ENCODE data around the gene ADARB1.
A peak's percentile ranks its signal among the peaks of the same experiment; 100 is the strongest.
"Not testable (repeated sequence)": the region's sequence is repeated elsewhere in the genome, so short reads cannot be mapped to it uniquely, and the experiment has no call there.

Gene ADARB1, protein sequence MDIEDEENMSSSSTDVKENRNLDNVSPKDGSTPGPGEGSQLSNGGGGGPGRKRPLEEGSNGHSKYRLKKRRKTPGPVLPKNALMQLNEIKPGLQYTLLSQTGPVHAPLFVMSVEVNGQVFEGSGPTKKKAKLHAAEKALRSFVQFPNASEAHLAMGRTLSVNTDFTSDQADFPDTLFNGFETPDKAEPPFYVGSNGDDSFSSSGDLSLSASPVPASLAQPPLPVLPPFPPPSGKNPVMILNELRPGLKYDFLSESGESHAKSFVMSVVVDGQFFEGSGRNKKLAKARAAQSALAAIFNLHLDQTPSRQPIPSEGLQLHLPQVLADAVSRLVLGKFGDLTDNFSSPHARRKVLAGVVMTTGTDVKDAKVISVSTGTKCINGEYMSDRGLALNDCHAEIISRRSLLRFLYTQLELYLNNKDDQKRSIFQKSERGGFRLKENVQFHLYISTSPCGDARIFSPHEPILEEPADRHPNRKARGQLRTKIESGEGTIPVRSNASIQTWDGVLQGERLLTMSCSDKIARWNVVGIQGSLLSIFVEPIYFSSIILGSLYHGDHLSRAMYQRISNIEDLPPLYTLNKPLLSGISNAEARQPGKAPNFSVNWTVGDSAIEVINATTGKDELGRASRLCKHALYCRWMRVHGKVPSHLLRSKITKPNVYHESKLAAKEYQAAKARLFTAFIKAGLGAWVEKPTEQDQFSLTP

DNA sequence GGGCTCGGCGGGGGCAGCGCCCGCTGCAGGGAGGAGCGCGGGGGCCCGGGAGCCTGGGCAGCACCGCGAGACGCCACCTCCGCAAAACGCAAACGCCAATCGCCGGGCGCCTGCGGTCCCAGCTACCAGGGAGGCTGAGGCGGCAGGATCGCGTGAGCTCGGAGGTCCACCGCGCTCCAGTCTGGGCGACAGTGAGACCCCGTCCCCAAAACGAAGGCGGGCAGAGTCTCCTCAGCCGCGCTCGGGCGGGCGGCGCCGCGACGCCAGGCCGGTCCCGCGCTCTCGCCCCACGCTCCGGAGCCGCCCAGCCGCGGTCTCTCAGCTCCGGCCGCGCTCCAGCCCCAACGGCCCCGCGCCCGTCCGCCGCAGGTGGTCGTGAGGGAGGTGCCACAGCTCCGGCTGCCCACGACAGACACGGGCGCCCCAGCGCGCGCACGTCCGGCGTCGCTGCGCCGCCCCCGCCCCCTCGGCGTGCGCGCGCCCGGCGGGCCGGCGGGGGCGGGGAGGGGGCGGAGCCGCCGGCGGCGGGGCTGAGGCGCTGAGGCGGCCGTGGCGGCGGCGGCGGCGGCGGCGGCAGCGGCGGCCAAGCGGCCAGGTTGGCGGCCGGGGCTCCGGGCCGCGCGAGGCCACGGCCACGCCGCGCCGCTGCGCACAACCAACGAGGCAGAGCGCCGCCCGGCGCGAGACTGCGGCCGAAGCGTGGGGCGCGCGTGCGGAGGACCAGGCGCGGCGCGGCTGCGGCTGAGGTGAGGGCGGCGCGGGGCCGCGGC lies at the start of gene ADARB1:
Gene ADARB1 (plus strand): TSS at position 533 of the 770 bp plus-strand sequence. CDS start 97,077 bp downstream, outside the sequence.
- DNase-seq, result peak; percentile 73 to 95 (median 84)

DNA sequence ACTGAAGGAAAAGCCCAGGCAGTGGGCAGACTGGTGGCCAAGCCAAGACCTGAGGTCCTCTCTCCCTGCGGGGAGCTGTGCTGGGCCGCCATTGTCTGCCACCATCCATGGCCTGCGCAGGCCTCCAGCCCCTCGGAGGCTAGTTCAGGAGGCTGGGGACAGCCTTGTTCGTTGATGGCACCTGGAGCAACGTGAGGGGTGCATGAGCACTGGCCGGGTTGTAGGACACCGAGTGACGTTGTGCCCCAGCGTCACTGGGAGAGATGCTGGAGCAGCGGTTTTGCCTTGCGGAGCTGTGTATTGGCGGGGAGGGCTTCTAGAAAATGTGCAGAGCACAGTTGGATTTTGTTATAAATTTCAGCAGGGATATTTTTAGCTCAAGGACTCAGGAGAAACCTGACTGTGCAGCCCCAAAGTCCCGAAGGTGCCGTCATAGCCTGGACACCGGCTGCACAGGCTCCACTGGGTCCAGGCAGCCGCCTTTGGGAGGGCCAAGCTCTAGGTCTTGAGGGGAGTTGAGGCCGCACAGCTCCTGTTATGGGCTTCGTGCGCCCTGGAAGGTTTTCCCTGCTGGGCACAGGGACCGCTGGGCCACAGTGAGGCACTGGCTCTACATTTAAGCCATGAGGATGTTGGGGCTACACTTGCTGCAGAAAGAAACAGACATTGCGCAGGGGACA lies 48.2 kb upstream of the ADARB1 start:
- no peak for DNase-seq

DNA sequence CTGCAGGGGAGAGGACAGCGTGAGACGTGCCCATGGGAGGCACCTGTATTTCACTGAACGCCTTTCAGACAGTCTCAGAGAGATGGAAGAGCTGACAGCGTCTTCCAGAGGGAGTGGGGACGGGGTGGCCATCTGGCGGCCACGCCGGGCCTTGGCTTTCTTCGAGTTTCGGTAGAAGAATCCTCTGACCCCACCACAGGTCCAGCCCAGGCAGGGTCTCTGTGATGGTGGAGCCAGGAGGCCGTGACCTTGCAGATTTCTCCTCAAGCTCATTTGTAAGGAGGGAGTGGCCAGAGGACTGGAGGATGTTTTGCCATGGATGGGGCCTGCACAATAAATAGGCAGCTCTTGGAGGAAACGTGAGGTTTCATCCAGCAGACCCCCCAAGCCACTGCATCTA lies 47.6 kb upstream of the ADARB1 start:
- no peak for DNase-seq

DNA sequence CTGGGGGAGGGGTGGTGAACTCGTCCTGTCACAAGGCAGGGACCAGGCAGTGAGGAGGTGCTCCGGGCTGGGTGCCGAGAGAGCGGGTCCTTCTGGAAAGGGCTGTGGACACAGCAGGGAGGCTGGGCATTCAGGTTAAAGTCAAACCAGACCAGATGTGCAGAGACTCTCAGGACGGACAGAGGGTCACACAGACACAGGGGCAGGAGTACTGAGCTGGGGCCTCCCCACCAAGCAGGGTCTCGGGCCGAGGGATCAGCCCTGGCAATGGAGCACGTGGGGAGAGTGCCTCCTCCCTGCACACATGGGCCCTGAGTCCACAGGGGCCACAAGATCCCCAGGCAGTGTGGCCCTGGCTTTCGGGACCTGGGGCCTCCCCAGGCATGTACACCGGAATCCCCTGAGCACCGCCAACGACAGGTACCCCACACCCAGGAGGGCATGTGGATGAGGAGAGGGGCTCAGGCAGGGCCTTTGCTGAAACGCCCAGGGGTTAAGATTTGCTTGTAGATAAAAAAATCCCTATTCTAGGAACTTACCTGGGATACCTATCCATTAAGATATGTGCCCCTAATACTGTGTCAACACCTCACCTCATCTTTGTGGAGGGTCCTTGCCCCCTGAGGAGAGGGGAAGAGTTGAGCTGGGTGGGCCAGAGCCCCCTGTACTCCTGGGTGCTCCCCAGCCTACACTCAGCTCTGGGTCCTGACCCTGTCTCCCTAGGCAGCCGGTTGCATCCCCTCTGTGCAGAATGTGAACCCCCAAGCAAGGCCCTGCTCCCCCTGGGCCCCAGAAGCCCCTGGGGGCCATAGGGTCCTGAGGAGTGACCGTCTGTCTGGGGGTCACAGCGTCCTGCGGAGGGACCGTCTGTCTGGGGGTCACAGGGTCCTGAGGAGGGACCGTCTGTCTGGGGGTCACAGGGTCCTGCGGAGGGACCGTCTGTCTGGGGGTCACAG lies 46.9 kb upstream of the ADARB1 start:
- no peak for DNase-seq

DNA sequence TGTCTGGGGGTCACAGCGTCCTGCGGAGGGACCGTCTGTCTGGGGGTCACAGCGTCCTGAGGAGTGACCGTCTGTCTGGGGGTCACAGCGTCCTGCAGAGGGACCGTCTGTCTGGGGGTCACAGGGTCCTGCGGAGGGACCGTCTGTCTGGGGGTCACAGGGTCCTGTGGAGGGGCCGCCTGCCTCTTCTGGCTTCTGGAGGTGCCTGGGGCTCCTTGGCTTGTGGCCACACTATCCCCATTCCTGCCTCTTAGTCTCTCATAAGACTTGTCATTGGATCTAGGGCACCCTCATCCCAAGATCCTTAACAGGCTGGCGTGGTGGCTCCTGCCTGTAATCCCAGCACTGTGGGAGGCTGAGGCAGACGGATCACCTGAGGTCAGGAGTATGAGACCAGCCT lies 45.7 kb upstream of the ADARB1 start:
- DNase-seq, result not testable (repeated sequence)

DNA sequence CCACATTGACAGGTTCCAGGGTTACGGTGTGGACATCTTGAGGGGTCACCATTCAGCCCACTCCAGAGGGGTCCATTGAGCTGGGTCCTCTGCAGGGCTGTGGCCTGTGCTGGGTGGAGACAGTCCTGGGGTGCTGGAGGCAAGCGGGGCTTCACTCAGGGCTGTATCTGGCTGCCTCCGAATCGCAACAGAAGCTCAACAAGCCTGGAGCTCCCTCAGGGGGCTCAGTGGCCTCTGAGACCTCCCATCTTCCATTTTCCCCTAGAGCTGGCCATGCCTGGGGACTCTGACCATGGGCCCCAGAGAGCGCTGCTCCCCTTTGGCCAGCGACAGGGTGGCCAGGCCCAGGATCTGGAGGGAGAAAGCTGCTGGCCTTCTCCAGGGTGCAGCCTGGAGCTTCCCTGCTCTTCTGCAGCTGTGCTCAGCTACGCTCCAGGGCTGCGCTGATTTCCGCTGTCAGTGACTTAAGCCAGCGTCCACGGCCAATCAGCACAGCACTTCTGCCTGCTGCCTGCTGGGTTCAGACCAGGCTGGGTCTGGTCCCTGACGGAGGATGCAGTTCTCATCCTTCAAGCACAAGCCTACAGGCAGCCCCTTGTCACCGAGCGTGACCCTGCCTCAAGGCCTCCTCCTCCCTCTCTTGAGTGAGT lies 45.0 kb upstream of the ADARB1 start:
- DNase-seq, result no peak

DNA sequence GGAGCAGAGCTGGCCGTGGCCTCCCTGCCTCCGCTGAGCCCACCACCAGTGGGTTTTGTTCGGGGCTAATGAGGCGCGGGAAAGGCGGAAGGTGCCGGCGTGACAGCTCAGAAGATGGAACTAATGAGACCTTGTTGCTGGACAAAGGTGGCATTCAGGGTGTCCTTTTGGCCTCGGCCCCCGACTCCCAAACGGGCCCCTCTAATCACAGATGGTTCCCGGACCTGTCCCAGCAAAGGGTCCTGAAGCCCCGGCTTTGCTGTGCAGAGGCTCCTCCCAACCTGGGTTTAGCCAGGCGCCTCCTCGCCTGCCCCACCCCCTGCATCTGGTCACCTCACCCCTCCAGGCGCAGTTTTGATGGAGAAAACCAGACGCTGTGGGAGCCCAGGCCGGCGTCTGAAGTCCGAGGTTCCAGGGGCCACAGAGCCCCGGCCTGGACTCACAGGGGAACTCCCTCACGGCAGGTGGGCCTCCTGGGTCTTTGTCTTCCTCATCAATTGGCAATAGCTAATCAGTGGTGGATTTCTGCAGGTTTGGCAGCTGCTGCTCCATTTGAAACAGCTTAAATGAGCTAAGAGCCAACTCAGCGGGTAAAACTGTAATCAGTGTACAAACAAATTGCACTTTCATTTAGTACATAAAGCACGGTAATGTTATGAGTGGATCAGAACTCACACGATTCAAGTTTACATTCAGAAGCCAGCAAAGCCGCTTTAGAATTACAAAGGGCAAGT lies 44.3 kb upstream of the ADARB1 start:
- no peak for DNase-seq

DNA sequence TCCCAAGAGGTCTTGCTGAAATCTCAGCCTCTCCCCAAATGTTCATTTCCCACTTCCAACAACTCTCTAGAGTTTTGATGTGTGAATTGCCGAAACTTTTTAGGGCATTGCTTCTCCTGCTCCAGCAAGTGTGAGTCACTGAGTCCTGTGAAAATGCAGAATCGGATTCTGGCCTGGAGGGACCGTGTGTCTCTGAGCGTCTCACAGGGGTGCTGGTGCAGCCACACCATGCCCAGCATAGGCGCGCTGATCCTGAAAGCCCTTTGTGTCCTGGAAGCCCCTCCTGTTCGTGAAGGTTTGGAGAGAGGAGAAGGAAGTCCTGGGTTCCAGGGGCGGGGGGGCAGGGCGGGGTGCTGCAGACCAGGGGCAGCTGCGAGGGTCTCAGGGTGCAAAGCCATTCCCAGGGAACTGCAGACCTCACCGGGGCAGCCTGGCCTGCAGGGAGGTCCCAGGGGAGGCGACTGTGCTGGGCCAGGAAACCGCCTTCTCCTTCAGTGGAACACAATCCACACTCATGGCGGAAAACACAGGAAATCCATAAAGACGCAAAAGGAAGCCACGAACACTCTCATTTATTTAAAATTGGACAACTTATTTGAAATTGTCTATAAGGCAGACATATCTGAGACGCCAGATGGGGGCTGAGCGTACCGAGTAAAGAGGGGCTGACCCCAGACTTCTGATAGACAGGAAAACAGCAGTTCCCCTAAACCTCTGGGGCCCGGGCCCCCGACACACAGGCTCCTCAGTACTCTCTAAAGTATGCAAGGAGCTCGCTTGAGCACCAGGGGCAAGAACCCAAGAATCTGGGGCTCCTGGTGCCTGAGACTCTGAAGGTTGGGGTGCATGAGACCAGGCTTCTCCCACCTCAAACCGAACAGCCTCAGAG lies 43.5 kb upstream of the ADARB1 start:
- no peak for DNase-seq

DNA sequence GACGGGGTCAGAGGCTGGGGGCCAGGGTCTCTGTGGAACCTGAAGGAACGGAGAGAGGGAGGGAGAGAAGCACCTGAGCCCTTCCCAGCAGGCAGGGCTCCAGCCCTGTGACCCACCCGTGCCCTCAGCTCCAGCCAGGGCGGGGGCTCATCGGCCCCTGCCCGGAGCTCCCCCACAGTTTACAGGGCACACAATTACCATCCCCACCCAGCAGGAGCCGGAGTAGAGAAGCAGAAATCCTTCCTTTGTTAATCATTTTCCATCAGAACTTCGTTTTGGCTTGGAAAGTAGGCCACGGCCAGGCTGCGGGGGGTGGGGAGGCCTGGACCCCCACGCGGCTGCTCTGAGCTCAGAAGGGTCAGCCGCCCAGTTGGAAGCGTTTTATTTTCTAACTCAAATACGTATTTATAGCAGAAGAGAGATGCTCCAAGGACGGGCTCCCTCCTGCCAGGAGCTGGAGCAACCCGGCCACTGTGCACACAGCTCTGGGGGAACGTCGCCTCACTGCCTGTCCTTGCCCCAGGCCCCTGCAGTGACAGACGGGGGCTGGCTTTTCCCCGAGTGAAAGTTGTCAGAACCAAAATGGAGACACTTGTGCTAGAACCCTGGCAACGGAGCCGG lies 42.7 kb upstream of the ADARB1 start:
- DNase-seq, result no peak

DNA sequence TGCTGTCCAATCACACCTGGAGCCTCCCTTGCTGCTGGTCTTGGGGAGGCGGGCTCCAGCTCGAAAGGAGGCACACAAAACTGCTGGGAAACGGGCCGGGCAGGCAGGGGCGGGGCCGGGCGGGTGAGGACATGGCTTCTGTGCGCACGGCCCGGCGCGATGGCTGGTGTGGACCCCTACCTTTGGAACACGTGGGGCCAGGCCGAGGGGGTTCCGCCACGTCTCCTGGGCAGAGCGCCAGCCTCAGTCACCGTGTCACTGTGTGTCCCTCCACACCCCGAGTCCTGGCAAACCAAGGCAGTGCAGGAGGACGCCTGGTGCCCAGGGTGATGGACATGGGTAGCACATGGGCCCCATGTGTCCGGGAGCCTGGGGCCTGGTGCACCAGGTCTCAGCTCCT lies 42.0 kb upstream of the ADARB1 start:
- no peak for DNase-seq

DNA sequence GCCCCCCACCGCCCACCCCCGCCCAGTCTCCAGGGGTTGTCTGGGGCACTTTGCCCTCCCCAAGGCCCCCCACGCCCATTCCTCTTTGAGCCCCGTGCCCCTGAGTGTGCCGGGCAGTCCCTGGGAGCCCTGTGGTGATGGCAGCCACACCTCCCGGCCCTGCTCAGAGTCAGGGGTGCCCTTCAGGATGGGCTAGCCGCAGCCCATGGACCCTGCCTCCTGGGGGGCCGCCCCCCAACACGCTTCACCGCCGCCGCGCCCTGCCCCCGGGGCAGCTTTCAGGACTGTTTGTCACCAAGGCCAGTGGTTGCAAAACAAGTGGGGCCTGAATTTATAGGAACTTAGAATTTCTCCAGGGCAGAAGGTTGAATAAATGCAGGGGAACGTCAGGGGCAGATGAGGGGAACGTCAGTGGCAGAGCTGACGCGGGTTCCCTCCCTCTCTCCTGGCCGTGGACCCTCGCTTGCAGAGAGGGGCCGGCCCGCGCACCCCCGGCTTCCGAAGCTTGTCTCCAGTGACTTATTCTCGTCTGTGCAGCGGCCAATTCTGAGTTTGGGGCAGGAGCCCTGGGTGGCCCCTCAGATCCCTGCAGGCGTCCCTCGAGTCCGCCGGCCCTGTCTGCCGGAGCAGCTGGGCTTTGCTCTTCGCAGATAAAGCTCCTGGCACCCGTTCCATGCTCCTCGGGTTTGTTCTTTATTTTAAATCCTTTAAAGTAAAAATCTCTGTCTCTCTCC lies 41.2 kb upstream of the ADARB1 start:
- no peak for DNase-seq

DNA sequence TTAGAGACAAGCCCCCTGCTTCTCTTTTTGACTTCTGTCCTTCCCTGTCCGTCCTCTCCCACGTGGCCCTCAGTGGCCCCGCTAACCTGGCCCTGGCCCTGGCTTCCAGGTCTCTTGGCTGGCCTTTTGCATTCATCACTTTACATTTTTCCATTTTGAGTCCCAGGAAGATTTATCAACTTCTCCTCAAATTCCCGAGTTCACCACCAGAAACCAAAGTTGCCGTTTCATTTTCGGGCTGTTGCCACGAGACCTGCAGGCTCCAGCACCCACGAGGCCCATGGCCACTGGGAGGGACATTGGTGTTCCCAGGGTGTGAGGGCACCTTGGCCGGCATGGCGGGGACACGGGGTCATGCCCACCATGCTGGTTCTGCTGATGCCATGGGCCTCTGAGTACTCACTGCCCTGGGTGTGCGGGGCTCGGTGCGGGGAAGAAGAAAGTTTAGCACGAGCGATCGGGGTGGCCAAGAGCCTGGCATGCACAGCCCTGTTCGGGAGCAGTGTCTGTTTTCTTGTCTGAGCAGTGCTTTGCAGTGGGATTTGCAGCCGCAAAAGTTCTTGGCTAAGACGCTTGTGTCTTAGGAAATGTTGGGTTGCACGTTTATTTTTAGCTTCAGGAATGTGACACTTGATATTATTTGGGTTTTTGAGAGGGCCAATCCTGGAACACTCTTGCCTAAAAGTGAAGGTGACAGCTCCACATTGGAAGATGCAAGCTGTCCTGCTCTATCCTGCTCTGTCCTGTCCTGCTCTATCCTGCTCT lies 40.4 kb upstream of the ADARB1 start:
- no peak for DNase-seq

DNA sequence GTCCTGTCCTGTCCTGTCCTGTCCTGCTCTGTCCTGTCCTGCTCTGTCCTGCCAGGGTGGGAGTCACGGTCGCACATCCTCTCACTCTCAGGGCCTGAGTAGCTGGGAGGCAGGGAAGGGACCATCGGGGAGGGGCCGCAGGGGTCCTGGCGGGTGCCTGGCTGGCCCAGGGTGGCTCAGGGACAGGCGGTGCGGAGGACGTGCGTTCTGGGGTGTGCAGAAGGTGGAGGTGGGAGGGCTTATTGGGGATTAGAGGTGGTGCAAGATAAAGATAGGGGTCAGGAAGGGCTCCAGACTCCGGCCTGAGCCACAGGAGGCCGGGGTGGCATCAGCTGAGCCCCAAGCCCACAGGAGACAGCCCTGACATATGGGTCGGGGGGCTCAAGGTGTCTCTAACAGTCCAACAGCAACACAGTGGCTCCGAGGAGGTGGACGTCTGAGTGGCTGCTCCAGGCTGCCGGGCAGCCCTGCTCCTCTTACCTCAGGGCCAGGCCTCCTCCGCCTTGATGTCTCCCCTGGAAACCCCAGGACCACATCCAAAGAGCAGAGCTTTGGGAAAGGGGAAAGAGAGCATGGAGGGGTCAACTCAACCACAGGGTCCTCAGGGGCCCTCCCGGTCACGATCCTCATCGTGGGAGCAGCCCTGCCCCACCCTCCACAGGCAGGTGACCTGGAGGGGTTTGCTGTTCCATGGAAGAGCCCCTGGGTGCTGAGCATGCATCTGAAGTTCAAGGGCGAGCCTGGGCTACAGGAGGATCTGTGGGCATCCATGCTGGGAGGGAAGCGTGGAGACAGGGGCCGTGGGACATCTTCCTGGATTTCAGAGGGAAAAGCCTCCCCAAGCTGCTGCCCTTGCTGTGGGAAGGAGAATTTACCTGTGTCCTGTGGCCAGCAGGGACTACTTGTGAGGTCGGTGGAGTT lies 39.6 kb upstream of the ADARB1 start:
- no peak for DNase-seq

DNA sequence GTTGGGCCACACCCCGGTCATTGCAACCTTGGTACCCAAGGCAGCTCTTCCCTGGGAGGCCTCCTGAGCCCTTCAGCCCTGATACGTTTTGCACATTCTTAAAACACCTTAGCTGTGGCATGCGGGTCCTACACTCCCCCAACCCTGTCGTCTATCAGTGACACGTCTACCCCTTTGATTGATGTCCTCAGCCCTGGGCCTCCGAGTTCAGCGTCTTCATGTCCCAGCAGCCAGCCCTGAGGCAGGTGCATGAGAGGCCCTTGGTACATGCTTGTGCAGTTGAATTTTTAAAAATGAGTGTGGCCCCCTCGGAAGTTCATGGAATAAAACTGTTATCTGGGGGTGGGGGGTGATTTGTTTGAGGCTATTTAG lies 38.9 kb upstream of the ADARB1 start:
- no peak for DNase-seq

DNA sequence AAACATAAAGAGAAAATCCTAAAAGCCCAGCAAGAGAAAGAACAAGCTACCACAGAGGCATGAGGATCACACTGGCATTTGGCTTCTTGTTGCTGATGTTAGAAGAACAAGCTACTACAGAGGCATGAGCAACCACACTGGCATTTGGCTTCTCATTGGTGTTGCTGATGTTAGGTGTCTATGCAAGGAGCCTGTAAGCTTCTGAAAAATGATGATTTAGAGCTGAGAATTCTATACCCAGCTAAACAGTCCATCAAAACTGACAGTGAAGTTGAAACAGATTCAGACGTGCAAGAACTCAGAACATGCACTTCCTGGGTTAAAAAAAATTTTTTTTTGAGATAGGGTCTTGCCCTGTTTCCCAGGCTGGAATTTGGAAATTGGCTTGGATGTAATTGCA lies 37.8 kb upstream of the ADARB1 start:
- DNase-seq, result no peak

DNA sequence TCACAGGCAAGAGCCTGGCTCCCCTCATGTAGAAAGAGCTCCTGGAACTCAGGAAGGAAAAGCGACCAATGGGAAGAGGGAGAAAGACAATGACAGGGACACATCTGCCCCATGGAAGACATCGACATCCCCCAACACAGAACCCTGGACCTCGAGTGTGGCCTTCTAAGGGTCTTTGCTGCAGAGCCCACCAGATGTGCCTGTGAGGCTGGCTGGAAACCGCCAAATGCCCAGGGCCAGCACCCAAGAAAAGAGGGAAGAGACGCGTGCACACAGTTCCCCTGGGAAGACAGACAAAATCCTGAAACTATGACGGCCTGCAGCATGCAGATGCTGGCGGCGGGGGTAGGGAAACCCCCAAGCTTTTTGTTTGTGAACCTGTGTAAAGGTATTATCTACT lies 36.4 kb upstream of the ADARB1 start:
- DNase-seq, result no peak
